ENCODE data around the gene GLIS1. TPM values are rescaled to one million over a fixed set of nuclear protein-coding genes. Genes with fewer than 3 reads are reported as not detected.

GLIS1 gene
- polyA plus RNA-seq, 1 donor from 2014 or later, result not detected

- no peak overlapping the region for H3K27ac ChIP-seq (ENCODE audit: low read length)
- H3K9ac ChIP-seq (ENCODE audit: low read length), result no peak overlapping the region
- H3K36me3 ChIP-seq (ENCODE audit: insufficient read depth, low read length), result no peaks in the 10 kb centered on the region
- no peaks in the 10 kb centered on the region for H4K20me1 ChIP-seq (ENCODE audit: insufficient read depth)
- no peak for TF ChIP-seq EP300 (conservative IDR thresholded peaks at IDR 0.05; ENCODE audit: poor library complexity, severe bottlenecking)
- no peak for TF ChIP-seq POLR2AphosphoS5 (IDR thresholded peaks at IDR 0.05)
- TF ChIP-seq REST (IDR thresholded peaks at IDR 0.05; ENCODE audit: borderline replicate concordance), result no peak
- TF ChIP-seq RAD21 (conservative IDR thresholded peaks at IDR 0.05), result no peak
- TF ChIP-seq TAF1 (IDR thresholded peaks at IDR 0.05; ENCODE audit: low read depth), result no peak
- no peak overlapping the region for H2AFZ ChIP-seq (ENCODE audit: low read depth, low read length)
- H3K4me2 ChIP-seq (ENCODE audit: low read length), result no peak overlapping the region
- no peaks in the 10 kb centered on the region for H3K27me3 ChIP-seq (ENCODE audit: insufficient read depth, low read depth, low read length)
- H3K79me2 ChIP-seq (replicated peaks; ENCODE audit: insufficient read depth, low read length), result no peaks in the 10 kb centered on the region
- no peak overlapping the region for H3K4me3 ChIP-seq (ENCODE audit: low read length)
- H3F3A ChIP-seq (ENCODE audit: insufficient read depth, low read length, poor library complexity, severe bottlenecking), result no peaks in the 10 kb centered on the region
- no peaks in the 10 kb centered on the region for H3K9me3 ChIP-seq (ENCODE audit: low read length)
- no peaks in the 10 kb centered on the region for H3K9me2 ChIP-seq (ENCODE audit: insufficient read depth, low read length)
Observed at GRCh38 chr1:53636621-53637171, 102.3 kb downstream of the GLIS1 start.

GRCh38 chr1:53634571-53634979 is 104.4 kb downstream of the GLIS1 start:
- no peak for TF ChIP-seq TAF1 (IDR thresholded peaks at IDR 0.05; ENCODE audit: low read depth)
- TF ChIP-seq EZH2 (IDR thresholded peaks at IDR 0.05; ENCODE audit: borderline replicate concordance, insufficient read depth, low read length, poor library complexity, severe bottlenecking), result no peak
- no peak for TF ChIP-seq SMC3 (conservative IDR thresholded peaks at IDR 0.05; ENCODE audit: poor library complexity)
- TF ChIP-seq EP300 (conservative IDR thresholded peaks at IDR 0.05; ENCODE audit: poor library complexity, severe bottlenecking), result no peak
- TF ChIP-seq MXI1 (conservative IDR thresholded peaks at IDR 0.05; ENCODE audit: poor library complexity, severe bottlenecking), result no peak
- TF ChIP-seq CTCF (IDR thresholded peaks at IDR 0.05; ENCODE audit: poor library complexity, severe bottlenecking), result no peak
- no peak for TF ChIP-seq REST (IDR thresholded peaks at IDR 0.05; ENCODE audit: borderline replicate concordance)
- TF ChIP-seq RAD21 (conservative IDR thresholded peaks at IDR 0.05), result no peak
- no peak for TF ChIP-seq POLR2AphosphoS5 (IDR thresholded peaks at IDR 0.05)
- Histone ChIP-seq H3K27me3 (ENCODE audit: insufficient read depth, low read depth, low read length) (no peaks in the 10 kb centered on the region), H3K9me3 (ENCODE audit: low read length) (no peaks in the 10 kb centered on the region), H3K9me2 (ENCODE audit: insufficient read depth, low read length) (no peaks in the 10 kb centered on the region), H3K4me2 (ENCODE audit: low read length) (no peak overlapping the region), H3K9ac (ENCODE audit: low read length) (no peak overlapping the region), H3K4me3 (ENCODE audit: low read length) (no peak overlapping the region), H3K79me2 (replicated peaks; ENCODE audit: insufficient read depth, low read length) (no peaks in the 10 kb centered on the region), H3K27ac (ENCODE audit: low read length) (no peak overlapping the region), H2AFZ (ENCODE audit: low read depth, low read length) (no peak overlapping the region), H3F3A (ENCODE audit: insufficient read depth, low read length, poor library complexity, severe bottlenecking) (no peaks in the 10 kb centered on the region), H3K36me3 (ENCODE audit: insufficient read depth, low read length) (no peaks in the 10 kb centered on the region), H4K20me1 (ENCODE audit: insufficient read depth) (no peaks in the 10 kb centered on the region)

Measured in neural cell (in vitro differentiated cells).